ENCODE data around the gene KHDC4. TPM values are rescaled to one million over a fixed set of nuclear protein-coding genes. Genes with fewer than 3 reads are reported as not detected.
A peak's percentile ranks its signal among the peaks of the same experiment; 100 is the strongest.

KHDC4 gene
- total and polyA plus RNA-seq, 2 donors (not counting 3 experiments of a cell fraction or from before 2014, with no cell fraction given), result 47.9 to 54.1 TPM

- no peaks in the 10 kb centered on the region for H3K27me3 ChIP-seq (ENCODE audit: control insufficient read depth in 2 of 2, insufficient read depth in 2 of 2, low read length in 2 of 2)
- FAIRE-seq, result peak; percentile 55
- H3K4me3 ChIP-seq (replicated peaks in 1 of 3; ENCODE audit: insufficient read depth in 1 of 3, low read depth in 1 of 3, low read length in 3 of 3), result peak overlapping the region in 2 of 3 experiments; percentile 43 to 76
- dilution Hi-C loops (cut with MboI; ENCODE audit: extremely low pct_ligation_motif_present, low sequenced_read_pairs) (no loop called here), intact Hi-C loops (cut with micrococcal nuclease) (no loop called here)
- peaks cover 0 to 2% of the 10 kb centered on the region in 2 experiments for H3K36me3 ChIP-seq (ENCODE audit: control insufficient read depth in 2 of 2, extremely low read depth in 1 of 2, insufficient read depth in 2 of 2, low read length in 2 of 2)
- H3K4me1 ChIP-seq (ENCODE audit: control insufficient read depth, extremely low read depth, insufficient read depth, low read length), result peaks cover 73% of the 10 kb centered on the region
- no peak overlapping the region for H2AFZ ChIP-seq (ENCODE audit: low read depth, low read length)
- no peaks in the 10 kb centered on the region for H3K9me1 ChIP-seq (replicated peaks; ENCODE audit: control insufficient read depth, extremely low read depth, insufficient read depth, low read length)
- no peak overlapping the region for H3K27ac ChIP-seq (ENCODE audit: insufficient read depth, low read depth, low read length)
- TF ChIP-seq CTCF (IDR thresholded peaks at IDR 0.05; ENCODE audit: extremely low read depth in 1 of 2, insufficient read depth in 1 of 2, low read depth in 1 of 2, low read length in 2 of 2), result no peak
- TF ChIP-seq POLR2A (IDR thresholded peaks at IDR 0.05; ENCODE audit: low read depth, low read length), result no peak
- TF ChIP-seq JUN (IDR thresholded peaks at IDR 0.05; ENCODE audit: borderline replicate concordance, insufficient read depth, insufficient read length, low read depth), result no peak
- TF ChIP-seq FOS (IDR thresholded peaks at IDR 0.05; ENCODE audit: borderline replicate concordance, insufficient read depth, low read length), result no peak
- no peak for TF ChIP-seq GATA2 (IDR thresholded peaks at IDR 0.05; ENCODE audit: insufficient read depth, insufficient read length, low read depth, low read length)
- TF ChIP-seq EZH2 (IDR thresholded peaks at IDR 0.05; ENCODE audit: borderline replicate concordance, low read depth, low read length, severe bottlenecking), result no peak
- TF ChIP-seq POLR2AphosphoS5 (IDR thresholded peaks at IDR 0.05; ENCODE audit: insufficient read depth, low read depth, low read length), result no peak
- no peak for TF ChIP-seq MAX (IDR thresholded peaks at IDR 0.05; ENCODE audit: insufficient read depth, insufficient read length)
- TF ChIP-seq MYC (IDR thresholded peaks at IDR 0.05; ENCODE audit: low read depth, low read length), result no peak
- BruUV-seq (replicated peaks), result no TSS peak
- POLR2A ChIA-PET, result no interaction called here
- no peak for DNase-seq (ENCODE audit: low read depth, low spot score)
- H3K9me3 ChIP-seq (replicated peaks; ENCODE audit: control insufficient read depth, insufficient read depth, low read length), result no peaks in the 10 kb centered on the region
- H3K4me2 ChIP-seq (ENCODE audit: insufficient read depth, low read length), result peak overlapping the region; percentile 78
- CTCF ChIA-PET, result interaction anchor here (0.6 to 12.1 kb wide), 9 partner anchors 8 to 231 kb away, joined by 3 to 138 read pairs (median 4); no protein-coding TSS in a partner anchor
- H3K79me2 ChIP-seq (ENCODE audit: control insufficient read depth, insufficient read depth, low read length), result peaks cover 82% of the 10 kb centered on the region
- H4K20me1 ChIP-seq (replicated peaks; ENCODE audit: control insufficient read depth, extremely low read depth, insufficient read depth, low read length), result no peaks in the 10 kb centered on the region
- no peak overlapping the region for H3K9ac ChIP-seq (replicated peaks; ENCODE audit: extremely low read depth, insufficient read depth, low read length)
Observed at GRCh38 chr1:155974208-155975115, 40.2 kb upstream of the KHDC4 start.

Data from endothelial cell of umbilical vein (primary cell).